HG03439 (cell line): Measurements from ENCODE around the gene ACADVL.

Experiments
- ATAC-seq: cut with Tn5 transposase; IDR thresholded peaks from one replicate; pipeline ENCODE4 v1.9.1; 2021; ENCODE audit warnings: mild to moderate bottlenecking, moderate library complexity; ENCODE audit not compliant: unreplicated experiment

ACADVL gene

GRCh38 chr17:7216242-7217112, 3.3 kb upstream of the ACADVL start:
- ATAC-seq: no peak

- ATAC-seq: no peak
Measured at GRCh38 chr17:7217113-7217987, 2.4 kb upstream of the ACADVL start.

- no peak for ATAC-seq
Measured at GRCh38 chr17:7218166-7218565, 1.6 kb upstream of the ACADVL start.

- no peak for ATAC-seq
Measured at GRCh38 chr17:7218758-7219157, 980 bp upstream of the ACADVL start.

GRCh38 chr17:7219229-7219811, 418 bp upstream of the ACADVL start:
- ATAC-seq: no peak

- ATAC-seq: no peak
Measured at GRCh38 chr17:7220593-7221277, 997 bp downstream of the ACADVL start.

GRCh38 chr17:7221278-7222092, 1.7 kb downstream of the ACADVL start:
- ATAC-seq: no peak

GRCh38 chr17:7222093-7222971, 2.6 kb downstream of the ACADVL start:
- ATAC-seq: no peak

- ATAC-seq: no peak
Measured at GRCh38 chr17:7222972-7223292, 3.2 kb downstream of the ACADVL start.

- no peak for ATAC-seq
Measured at GRCh38 chr17:7223375-7223774, 3.6 kb downstream of the ACADVL start.

- ATAC-seq: no peak
Measured at GRCh38 chr17:7224110-7224509, 4.4 kb downstream of the ACADVL start.

GRCh38 chr17:7224661-7225111, 4.9 kb downstream of the ACADVL start:
- ATAC-seq: no peak

GRCh38 chr17:7225711-7226331, 6.1 kb downstream of the ACADVL start:
- ATAC-seq: no peak

- ATAC-seq: no peak
Measured at GRCh38 chr17:7226721-7227710, 7.3 kb downstream of the ACADVL start.

GRCh38 chr17:7228920-7229319, 9.2 kb downstream of the ACADVL start:
- ATAC-seq: no peak

- no peak for ATAC-seq
Measured at GRCh38 chr17:7229504-7229903, 9.8 kb downstream of the ACADVL start.

- no peak for ATAC-seq
Measured at GRCh38 chr17:7232114-7232513, 12.4 kb downstream of the ACADVL start.

GRCh38 chr17:7233701-7234082, 14.0 kb downstream of the ACADVL start:
- ATAC-seq: no peak
